GM03348 (cell line): ENCODE measurements around the gene TMEM202.
"Not testable (repeated sequence)": the region's sequence is repeated elsewhere in the genome, so short reads cannot be mapped to it uniquely, and the experiment has no call there.

ENCODE experiments used
- DNase-seq: peaks from one replicate; pipeline ENCODE4 v3.0.0; 2012; ENCODE audit warnings: low spot score

The TMEM202 gene, protein sequence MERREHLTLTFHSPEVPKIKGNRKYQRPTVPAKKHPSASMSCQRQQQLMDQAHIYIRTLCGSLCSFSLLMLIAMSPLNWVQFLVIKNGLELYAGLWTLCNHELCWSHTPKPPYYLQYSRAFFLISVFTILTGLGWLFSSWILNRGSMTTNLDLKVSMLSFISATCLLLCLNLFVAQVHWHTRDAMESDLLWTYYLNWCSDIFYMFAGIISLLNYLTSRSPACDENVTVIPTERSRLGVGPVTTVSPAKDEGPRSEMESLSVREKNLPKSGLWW

DNA sequence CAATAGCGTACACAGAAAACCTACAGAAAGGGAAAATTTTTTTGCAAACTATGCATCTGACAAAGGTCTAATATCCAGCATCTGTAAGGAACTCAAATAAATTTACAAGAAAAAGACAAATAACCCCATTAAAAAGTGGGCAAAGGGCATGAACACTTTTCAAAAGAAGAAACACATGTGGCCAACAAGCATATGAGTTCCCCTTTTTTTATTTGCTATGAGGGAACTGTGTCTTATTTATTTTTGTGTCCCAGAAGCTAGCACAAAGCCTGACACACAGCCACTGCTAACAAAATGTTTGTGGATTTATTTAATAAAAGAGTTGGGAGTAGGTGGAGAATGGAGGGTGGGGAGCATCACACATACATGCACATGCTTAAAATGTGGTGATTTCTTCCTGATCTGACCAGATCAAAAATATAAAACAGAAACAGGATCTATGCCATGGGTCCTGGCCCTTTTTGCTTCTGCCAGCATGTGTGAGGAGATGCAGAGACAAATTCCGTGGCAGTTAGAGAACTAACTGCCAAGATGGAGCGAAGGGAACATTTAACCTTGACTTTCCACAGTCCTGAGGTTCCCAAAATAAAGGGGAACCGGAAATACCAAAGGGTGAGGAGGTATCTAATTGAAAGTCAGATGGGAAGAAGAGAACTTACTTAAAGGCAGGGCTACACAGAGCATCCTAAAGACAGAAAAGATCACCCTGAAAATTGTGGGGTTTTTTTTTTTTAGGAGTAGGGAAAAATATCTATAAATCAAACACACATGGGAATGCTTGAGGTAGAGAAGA lies at the start of gene TMEM202:
TMEM202 (plus strand) TSS at position 510 of the 793 bp plus-strand sequence; CDS start at position 532, 22 bp downstream.
- no peak for DNase-seq

DNA sequence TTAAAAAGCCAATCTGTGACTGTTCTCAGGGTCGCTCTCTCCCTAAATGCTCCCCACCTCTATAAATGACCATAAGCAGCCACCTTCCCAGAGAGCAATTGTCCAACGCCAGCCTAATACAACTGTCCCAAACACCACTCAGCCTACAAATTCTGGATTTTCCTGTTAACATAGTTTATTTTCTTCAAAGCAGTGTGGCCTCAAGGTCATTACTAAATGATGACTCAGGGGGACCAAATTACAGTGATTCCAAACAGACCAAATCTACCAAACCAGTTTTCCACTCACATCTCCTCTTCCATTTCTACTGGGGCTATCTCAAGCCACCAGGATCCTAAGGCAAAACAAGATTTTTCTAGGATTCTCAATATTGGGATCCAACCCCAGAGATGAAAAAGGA lies 44.8 kb upstream of the TMEM202 start:
- DNase-seq = no peak

DNA sequence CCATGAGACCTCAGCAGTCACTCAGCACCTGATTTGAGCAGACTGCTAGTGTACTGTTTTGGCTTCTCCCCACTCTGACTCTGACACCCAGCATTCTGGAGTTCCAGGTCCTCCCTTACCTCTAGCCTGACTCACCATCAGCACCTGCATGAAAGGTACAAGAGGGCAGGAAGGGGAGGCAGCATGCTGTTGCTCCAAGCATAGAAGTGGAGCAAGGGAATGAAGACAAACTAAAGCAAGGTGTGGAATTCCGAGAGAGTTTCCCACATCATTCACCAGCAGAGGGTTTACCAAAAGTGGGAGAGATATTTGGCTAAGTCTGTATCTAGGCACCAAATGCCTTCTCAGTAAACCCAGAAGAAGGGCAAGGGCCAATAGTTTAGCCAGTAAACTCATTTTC lies 43.6 kb upstream of the TMEM202 start:
- no peak for DNase-seq

DNA sequence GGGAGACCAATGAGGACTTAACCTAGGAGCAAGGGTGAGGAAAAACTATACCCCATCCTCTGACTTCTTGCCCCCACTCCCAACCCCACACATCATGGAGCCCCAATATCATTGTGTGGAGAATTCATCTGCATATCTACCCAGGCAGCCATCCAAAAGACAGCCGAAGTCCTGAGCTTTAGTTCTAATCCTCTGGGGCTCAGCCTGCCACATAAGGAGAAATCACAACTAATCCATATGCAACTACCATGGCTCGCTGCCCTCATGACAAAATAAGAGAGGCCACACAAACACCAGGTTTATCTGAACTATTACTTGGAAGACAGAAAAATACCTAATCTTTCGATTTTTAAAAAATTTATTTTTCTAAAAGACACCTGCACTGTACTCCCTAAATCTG lies 40.0 kb upstream of the TMEM202 start:
- DNase-seq = no peak

DNA sequence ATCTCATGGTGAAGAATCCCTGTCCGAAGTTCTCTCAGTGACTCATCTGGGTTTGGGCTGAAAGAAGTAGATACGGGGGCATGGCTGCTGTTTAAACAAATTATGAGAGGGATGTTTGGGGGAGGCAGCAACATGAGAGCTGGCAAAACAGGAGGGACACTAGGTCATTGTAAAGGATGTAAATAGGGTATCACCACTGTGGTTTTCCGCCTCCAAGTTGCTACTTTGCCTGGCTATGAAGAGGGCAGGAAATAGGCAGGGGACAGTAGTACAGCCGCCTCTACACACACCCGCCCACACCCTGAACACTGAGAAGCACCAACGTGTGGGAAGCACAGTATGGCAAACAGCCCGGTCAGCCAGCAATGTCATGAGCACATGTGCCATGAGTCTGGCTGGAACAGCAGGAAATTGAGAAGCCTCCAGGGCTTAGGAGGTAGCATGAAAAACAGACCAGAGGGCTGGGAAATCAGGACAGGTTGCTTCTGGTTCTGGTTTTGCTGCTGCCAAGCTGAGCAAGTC lies 39.4 kb upstream of the TMEM202 start:
- peak; percentile 74 for DNase-seq

DNA sequence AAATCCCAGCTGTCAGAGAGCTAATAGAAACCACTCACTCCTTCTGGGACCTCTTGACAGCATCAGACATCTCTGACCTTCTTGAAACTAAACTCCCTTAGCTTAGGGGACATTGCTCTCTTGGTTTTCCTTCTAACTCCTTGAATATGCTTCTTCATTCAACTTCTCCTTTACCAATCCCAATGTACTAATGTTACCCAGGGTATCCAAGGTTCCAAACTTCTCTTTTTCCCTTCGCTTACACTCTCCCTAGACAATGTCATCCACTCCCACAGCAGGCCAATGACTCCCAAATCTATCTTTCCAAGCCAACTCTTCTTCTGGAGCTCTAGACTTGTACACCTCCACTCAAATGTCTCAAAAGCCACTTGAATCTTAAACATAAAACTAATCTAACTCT lies 36.9 kb upstream of the TMEM202 start:
- no peak for DNase-seq

DNA sequence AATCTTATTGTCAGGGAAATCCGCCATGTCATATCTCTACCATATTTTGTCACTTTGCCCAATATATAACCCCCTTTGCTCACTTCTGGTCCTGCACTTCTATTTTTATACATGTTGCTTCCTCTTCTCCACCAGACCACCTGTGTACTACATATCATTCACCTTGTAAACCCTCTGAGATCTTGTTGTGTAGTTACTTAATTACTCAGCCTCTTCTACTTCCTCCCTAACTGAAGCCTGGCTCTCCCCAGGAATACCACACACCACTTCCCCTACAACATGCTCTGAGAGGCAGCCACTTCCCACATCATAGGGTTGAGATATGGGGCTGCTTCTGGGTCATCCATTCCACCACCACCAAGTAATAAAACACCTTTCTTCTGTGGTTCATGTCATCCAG lies 32.3 kb upstream of the TMEM202 start:
- DNase-seq = no peak

DNA sequence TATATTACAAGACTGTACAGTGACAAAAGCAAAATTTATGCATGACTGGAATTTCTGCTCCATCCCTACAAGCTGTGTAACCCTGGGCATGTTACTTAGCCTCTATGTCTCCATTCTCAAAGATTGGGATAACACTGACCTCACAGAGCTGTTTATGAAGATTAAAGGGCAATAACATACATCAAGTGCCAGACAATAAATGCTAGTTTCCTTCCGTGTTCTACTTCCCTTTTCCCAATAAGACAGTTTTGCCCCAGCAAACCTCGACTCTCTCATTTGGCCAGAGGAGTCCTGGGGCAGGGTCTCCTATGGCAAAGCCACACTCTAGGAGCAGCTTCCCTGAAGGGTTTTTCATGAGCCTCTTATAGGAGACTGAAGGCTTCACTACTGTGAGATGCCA lies 29.8 kb upstream of the TMEM202 start:
- DNase-seq = no peak

DNA sequence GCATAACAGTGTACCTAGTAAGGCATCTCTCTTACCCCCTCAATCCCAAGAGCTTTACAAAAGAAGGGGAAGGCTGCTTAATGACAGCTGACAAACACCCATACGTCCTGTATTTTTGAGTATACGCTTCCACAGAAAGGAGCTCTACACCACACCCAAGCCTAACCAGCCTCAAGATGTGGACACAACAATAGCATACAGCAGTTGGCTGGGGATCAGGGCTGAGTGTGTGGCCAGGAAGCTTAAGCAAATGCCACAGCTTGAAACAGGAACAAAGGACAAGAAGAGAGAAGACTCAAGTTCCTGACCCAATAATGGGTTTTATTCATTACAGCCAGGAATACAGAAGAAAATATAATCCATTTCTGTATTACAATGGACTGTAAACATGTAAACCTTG lies 29.2 kb upstream of the TMEM202 start:
- DNase-seq = no peak

DNA sequence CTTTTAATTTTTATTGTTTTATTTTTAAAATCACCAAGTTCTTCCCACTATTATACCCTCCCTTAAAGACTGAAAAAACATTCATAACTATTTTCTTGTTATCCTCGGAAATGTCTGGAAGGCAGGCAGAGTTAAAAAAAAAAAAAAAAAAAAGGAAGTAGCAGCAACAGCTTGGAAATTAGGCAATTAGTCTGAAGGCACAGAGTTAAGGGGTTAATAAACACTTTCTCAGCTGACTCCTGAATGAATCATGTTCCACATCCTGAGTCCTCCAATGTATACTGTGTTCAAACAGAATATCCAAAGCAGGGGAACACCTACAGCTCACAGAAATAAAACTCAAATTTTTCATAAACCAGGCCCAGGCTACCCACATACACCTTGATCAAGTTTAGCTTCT lies 28.1 kb upstream of the TMEM202 start:
- DNase-seq = no peak

DNA sequence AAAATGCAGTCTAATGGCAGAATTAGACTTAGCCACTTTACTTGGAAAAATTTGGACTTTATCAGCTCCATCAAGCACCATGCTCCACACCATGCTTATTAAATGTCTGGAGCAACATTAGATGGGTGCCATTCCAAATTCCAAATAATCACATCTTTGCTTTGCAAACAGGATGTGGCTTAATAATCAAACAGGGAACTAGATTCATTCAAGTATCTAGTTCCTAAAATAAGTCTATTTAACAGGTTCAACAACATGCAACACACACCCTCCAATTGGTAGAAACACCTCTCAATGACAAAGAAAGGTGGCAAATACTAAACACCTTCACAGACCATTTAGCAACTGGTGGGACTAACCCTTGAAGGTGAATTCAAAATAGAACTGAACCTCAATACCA lies 25.7 kb upstream of the TMEM202 start:
- no peak for DNase-seq

DNA sequence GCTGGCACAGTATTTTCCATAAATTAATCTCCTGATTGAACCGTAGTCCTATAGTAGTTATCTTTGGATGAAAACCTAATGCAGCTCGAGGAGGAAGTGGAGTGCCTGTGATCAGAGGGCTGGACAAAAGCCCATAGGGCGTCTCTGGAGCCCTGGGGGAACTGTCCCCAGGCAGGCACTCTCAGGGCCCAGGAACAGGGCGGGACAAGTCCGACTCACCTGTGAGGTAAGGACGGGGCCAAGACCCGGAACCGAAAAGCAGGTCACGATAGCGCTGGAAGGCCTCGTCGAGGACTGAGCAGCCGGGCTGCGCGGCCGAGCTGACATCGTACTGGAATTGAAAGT lies 22.6 kb upstream of the TMEM202 start:
- peak; percentile 40 for DNase-seq

DNA sequence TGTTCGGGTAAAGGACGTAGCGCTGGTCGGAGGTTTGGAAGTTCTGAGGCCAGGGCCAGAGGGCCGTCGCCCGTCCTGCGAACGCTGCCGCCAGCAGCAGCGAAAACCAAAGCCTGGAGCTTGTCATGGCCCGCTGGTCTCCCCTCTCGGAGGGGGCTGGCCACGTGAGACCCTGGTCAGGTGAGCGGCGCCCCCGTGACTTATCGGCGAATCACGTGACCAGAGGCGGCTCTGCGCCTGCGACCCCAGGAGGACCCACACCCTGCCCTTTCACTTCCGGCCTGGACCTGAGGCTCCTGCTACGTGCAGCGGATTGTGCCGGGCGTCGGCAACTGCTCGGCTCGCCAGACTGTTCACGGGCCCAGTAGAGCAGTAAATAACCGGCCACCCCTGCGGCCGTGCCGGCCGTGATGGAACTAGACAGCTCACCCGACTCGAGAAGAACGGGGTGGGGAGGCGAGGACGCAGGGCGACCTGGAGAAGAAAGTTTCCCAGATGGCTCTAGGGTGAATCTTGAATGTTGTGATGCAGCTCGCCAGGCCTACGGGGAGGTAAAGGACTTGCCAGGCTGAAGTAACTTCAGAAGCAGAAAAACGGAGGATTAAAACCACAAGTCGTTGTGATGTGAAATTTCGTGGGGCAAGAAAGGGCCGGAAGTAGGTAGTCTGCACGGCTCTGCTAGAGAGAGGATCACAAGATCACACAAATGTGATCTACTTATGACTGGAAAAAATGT lies 22.1 kb upstream of the TMEM202 start, which contains the start of gene HEXA:
HEXA (minus strand) TSS at position 169 of the 736 bp plus-strand sequence; CDS start at position 127, 42 bp downstream.
- DNase-seq = peak; percentile 97

DNA sequence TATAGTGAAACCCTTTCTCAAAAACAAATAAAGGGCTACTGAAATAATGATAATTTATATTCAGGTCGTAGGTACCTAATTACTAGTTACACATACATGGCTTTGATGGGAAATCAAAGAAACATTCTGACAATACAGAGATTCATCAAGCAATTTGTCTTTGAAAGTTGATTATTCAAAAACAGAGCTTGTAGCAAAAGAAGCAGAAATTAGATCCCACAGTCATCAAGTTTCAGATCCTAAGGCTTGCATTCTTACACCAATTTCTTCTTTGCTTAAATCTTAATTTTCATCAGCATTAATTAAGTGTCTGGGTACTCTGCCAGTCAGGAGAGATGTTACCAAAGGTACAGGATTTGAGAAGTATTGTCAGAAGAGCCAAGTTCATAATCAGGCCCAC lies 20.8 kb upstream of the TMEM202 start:
- no peak for DNase-seq

DNA sequence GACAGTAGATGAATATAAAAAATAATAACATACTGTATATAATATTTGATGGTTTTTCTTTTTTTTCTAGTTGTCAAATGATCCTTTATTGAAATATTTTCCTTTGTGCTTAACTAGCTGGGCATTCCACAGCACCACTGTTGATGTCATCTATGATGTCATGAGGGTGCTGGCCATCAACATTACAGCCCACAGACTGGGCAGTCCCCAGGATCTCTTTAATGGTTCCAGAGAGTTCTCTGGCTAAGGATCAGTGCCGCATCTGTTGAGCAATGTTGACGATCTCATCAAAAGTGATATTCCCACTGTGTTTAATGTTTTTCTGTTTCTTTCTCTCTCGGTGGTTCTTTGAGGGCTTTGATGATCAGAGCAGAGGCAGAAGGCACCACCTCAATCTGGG lies 19.0 kb upstream of the TMEM202 start:
- DNase-seq = not testable (repeated sequence)

DNA sequence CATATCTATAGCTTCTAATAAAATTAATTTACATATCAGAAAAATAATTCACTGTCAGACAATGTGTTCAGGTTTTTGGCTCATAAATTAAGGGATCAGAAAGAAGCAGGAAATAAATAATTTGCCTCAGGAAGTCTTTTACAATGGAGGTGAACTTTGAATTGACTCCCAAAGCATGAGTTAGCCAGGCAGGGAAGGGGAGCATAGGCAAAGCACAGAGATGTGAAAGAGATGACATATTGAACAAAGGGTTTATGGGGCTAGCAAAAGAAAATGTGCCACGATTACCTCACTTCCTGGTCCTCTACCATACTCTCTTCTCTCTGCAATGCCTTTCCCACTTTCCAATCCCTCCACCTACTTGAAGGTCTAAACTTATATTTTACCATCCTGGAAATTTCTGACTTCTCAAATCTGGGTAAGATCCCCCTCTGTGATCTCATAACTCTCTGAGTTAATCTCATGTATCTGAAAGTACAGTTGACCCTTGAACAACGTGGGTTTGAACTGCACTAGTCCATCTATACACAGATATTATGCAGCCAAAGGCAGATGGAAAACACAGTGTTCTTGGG lies 18.2 kb upstream of the TMEM202 start:
- DNase-seq = no peak

DNA sequence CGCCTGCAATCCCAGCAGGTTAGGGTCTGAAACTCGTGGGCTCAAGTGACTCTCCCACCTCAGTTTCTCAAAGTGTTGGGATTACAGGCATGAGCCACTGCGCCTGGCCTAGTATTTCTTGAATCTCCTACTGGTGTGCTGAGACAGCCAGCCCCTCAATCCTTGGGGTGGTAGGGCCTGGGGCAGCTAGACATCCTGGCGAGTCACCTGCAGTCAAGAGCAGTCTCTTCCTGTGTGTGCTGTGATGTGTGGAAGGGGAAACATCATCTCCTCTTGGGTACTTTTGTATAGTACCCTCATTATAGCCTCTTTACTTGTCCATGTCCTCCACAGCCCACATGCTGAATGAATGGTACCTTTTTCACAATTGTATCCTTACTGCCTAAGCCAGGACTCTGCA lies 17.4 kb upstream of the TMEM202 start:
- no peak for DNase-seq

DNA sequence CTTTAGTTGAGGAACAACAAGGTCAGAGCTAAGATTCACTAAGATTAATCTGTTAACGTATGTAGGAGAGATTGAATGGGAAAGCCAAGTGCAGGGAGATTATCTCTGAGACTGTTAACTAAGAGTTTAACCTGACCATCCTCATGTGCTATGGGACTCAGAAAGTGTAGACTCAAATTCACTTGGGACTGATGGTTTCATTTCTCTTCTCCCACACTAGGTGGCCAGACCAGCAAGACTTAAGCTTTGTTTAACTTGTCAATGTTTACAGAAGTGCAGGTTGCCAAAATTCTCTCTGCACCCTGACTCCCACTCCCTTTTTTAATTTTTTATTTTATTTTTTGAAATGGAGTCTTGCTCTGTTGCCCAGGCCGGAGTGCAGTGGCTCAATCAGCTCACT lies 16.0 kb upstream of the TMEM202 start:
- peak; percentile 11 for DNase-seq

DNA sequence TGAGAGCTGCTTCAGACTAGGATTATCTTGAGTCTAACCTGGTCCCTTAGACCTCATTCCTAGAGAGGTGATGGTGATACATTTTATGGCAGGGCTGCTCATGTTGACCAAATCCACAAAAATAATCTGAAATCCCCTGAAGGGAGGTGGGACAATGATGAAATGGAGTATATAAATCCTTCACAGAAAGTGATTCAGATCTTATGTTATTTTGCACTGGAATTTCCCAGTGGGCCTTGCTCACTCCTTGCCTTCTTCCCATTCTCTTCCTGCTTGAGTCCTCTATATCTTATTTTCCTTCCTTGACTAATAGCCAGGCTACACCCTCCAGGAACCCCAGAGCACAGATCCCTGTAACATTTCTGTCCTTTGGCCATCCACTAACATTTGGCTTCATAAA lies 10.4 kb upstream of the TMEM202 start:
- DNase-seq = no peak

DNA sequence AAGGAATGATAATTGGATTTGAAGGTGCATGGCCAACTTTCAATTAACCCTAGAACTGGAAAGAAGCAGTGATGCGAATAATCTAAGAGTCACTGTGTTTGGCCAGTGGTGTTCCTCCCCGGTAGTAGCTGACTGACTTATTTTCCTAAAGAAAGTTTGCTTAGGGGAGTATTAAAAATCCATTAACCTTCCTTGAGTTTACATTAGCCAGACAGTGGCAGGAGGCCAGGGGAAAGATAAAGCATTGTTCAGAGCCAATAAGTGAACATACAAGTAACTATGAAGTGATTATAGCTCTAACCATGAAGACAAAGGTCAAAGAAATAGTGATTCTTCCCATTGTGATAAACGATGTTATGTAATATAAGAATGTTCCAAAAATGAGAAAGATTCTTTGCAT lies 8.9 kb upstream of the TMEM202 start:
- DNase-seq = no peak

DNA sequence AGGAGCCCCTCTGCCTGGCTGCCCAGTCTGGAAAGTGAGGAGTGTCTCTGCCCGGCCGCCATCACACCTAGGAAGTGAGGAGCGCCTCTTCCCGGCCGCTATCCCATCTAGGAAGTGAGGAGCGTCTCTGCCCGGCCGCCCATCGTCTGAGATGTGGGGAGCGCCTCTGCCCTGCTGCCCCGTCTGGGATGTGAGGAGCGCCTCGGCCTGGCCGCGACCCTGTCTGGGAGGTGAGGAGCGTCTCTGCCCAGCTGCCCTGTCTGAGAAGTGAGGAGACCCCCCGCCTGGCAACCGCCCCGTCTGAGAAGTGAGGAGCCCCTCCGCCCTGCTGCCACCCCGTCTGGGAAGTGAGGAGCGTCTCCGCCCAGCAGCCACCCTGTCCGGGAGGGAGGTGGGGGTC lies 1.8 kb upstream of the TMEM202 start:
- not testable (repeated sequence) for DNase-seq

DNA sequence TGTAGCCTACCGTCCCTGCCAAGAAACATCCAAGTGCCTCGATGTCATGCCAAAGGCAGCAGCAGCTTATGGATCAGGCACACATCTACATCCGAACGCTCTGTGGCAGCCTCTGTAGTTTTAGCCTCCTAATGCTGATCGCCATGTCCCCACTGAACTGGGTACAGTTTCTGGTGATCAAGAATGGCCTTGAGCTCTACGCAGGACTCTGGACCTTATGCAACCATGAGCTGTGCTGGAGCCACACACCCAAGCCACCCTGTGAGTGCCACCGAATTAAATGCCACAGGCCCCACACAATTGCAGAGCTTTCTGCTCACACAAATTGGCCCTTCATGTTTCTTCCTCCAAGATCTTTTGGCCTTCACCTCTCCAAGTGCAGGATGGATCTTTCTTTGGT lies 543 bp downstream of the TMEM202 start:
- no peak for DNase-seq
